A673 (cell line): ENCODE measurements around the gene TFAP2A. TPM values are rescaled to one million over a fixed set of nuclear protein-coding genes. Genes with fewer than 3 reads are reported as not detected.

Experiments used
- BruUV-seq: library from RNA; stranded (reverse); fragments of 400-500 nt; replicated peaks from 2 replicates; lab custom pipeline; 2021; lab: Mats Ljungman, UMichigan
- CTCF ChIA-PET: fragments of 300-600 bp; sonication (Branson Sonifier 250); formaldehyde crosslinking; loops from one replicate; lab custom pipeline; 2022; ENCODE audit warnings: antibody characterized with exemption; lab: Charles Lee
- POLR2A ChIA-PET: fragments of 300-600 bp; sonication (Branson Sonifier 250); formaldehyde crosslinking; loops from one replicate; lab custom pipeline; 2022; ENCODE audit warnings: antibody characterized with exemption; ENCODE audit not compliant: low non-redundant PET; lab: Charles Lee
- DNase-seq: peaks from one replicate; pipeline ENCODE4 v3.0.0-alpha.2; 2015; ENCODE audit warnings: low spot score
- H3K27ac ChIP-seq: fragments of 200-600 bp; sonication (generic); 2 replicates; pipeline ENCODE4 v1.5.1; 2016; ENCODE audit warnings: mixed run types, low read depth, mild to moderate bottlenecking, mixed read lengths, antibody characterized with exemption, low read length; ENCODE audit not compliant: poor library complexity, severe bottlenecking
- H3K27me3 ChIP-seq: fragments of 200-600 bp; sonication (generic); replicated peaks from 2 replicates; pipeline ENCODE4 v1.6.1; 2017; ENCODE audit warnings: mixed run types, low read depth, mild to moderate bottlenecking, mixed read lengths, antibody characterized with exemption, low read length; ENCODE audit not compliant: insufficient read depth, poor library complexity
- H3K36me3 ChIP-seq: fragments of 200-600 bp; sonication (generic); 2 replicates; pipeline ENCODE4 v1.6.1; 2016; ENCODE audit warnings: mixed run types, mild to moderate bottlenecking, mixed read lengths, antibody characterized with exemption, low read length; ENCODE audit not compliant: insufficient read depth, poor library complexity, severe bottlenecking
- H3K4me1 ChIP-seq: fragments of 200-600 bp; sonication (generic); 2 replicates; pipeline ENCODE4 v1.6.1; 2017; ENCODE audit warnings: mixed run types, mild to moderate bottlenecking, mixed read lengths, antibody characterized with exemption, low read length; ENCODE audit not compliant: insufficient read depth, poor library complexity, severe bottlenecking
- H3K4me3 ChIP-seq: fragments of 200-600 bp; sonication (generic); 2 replicates; pipeline ENCODE4 v1.5.1; 2016; ENCODE audit warnings: low read depth, mixed run types, mild to moderate bottlenecking, mixed read lengths, low read length; ENCODE audit not compliant: poor library complexity, severe bottlenecking
- H3K9me3 ChIP-seq: fragments of 200-600 bp; sonication (generic); 2 replicates; pipeline ENCODE4 v1.6.1; 2016; ENCODE audit warnings: mixed run types, low read depth, mild to moderate bottlenecking, mixed read lengths, antibody characterized with exemption, low read length; ENCODE audit not compliant: poor library complexity, severe bottlenecking
- EZH2 ChIP-seq: fragments of 200-600 bp; sonication (generic); IDR thresholded peaks from 2 replicates; pipeline ENCODE4 v1.6.1; 2017; ENCODE audit warnings: borderline replicate concordance, low read depth, mild to moderate bottlenecking, mixed read lengths, antibody characterized with exemption, low read length; ENCODE audit not compliant: poor library complexity, severe bottlenecking
- intact Hi-C: fragments of 100-400 bp; cut with micrococcal nuclease; formaldehyde crosslinking; loops from one replicate; pipeline ENCODE4 v1.10.0; 2022; ENCODE audit not compliant: unreplicated experiment
- total RNA-seq: library from RNA; stranded (reverse); gene quantifications from 2 replicates; pipeline ENCODE4 v1.2.3, GENCODE V29; 2021
- TF ChIP-seq, protein P1 (sequence below): fragments of 300-800, 200-600 bp; sonication (generic); conservative IDR thresholded peaks from 2 replicates; pipeline ENCODE4 v1.5.1; 2017; ENCODE audit warnings: low read depth, mild to moderate bottlenecking, antibody characterized with exemption, low read length, moderate library complexity, mixed read lengths

The TFAP2A gene
- total RNA-seq, 1 experiment from 2014 or later, result 19.3 TPM

GRCh38 chr6:10418862-10419748 is 4.2 kb upstream of the TFAP2A start:
- CTCF ChIA-PET, result interaction anchor here (0.6 kb wide), 1 partner anchor 340 kb away, joined by 3 read pairs; no protein-coding TSS in a partner anchor
- Histone ChIP-seq H3K27ac (no peak overlapping the region), H3K4me3 (no peak overlapping the region), H3K36me3 (no peaks in the 10 kb centered on the region), H3K9me3 (no peaks in the 10 kb centered on the region), H3K27me3 (no peaks in the 10 kb centered on the region), H3K4me1 (peaks cover 10% of the 10 kb centered on the region)
- no peak for DNase-seq
- TF ChIP-seq EZH2, result no peak
- TF ChIP-seq, protein P1, sequence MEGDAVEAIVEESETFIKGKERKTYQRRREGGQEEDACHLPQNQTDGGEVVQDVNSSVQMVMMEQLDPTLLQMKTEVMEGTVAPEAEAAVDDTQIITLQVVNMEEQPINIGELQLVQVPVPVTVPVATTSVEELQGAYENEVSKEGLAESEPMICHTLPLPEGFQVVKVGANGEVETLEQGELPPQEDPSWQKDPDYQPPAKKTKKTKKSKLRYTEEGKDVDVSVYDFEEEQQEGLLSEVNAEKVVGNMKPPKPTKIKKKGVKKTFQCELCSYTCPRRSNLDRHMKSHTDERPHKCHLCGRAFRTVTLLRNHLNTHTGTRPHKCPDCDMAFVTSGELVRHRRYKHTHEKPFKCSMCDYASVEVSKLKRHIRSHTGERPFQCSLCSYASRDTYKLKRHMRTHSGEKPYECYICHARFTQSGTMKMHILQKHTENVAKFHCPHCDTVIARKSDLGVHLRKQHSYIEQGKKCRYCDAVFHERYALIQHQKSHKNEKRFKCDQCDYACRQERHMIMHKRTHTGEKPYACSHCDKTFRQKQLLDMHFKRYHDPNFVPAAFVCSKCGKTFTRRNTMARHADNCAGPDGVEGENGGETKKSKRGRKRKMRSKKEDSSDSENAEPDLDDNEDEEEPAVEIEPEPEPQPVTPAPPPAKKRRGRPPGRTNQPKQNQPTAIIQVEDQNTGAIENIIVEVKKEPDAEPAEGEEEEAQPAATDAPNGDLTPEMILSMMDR, result no peak
- intact Hi-C loops, result no loop called here
- POLR2A ChIA-PET, result no interaction called here
- no TSS peak for BruUV-seq

- BruUV-seq, result no TSS peak
- no peak overlapping the region for H3K27ac ChIP-seq
- H3K36me3 ChIP-seq, result no peaks in the 10 kb centered on the region
- TF ChIP-seq EZH2, result no peak
- TF ChIP-seq, protein P1, result no peak
- CTCF ChIA-PET, result no interaction called here
- POLR2A ChIA-PET, result no interaction called here
- no peak overlapping the region for H3K4me3 ChIP-seq
- no peaks in the 10 kb centered on the region for H3K27me3 ChIP-seq
- no peaks in the 10 kb centered on the region for H3K9me3 ChIP-seq
- intact Hi-C loops, result no loop called here
- no peak for DNase-seq
- peaks cover 11% of the 10 kb centered on the region for H3K4me1 ChIP-seq
Observed at GRCh38 chr6:10418361-10418861, 3.5 kb upstream of the TFAP2A start.

- no peaks in the 10 kb centered on the region for H3K27me3 ChIP-seq
- intact Hi-C loops, result no loop called here
- no peak for TF ChIP-seq EZH2
- TF ChIP-seq, protein P1, result no peak
- no peaks in the 10 kb centered on the region for H3K36me3 ChIP-seq
- ChIA-PET CTCF (no interaction called here), POLR2A (no interaction called here)
- H3K4me3 ChIP-seq, result no peak overlapping the region
- BruUV-seq, result no TSS peak
- H3K4me1 ChIP-seq, result peaks cover 12% of the 10 kb centered on the region
- no peaks in the 10 kb centered on the region for H3K9me3 ChIP-seq
- DNase-seq, result no peak
- no peak overlapping the region for H3K27ac ChIP-seq
Observed at GRCh38 chr6:10417681-10418104, 2.8 kb upstream of the TFAP2A start.
